ENCODE measurements around the gene TMEM132E.

TMEM132E gene

DNA sequence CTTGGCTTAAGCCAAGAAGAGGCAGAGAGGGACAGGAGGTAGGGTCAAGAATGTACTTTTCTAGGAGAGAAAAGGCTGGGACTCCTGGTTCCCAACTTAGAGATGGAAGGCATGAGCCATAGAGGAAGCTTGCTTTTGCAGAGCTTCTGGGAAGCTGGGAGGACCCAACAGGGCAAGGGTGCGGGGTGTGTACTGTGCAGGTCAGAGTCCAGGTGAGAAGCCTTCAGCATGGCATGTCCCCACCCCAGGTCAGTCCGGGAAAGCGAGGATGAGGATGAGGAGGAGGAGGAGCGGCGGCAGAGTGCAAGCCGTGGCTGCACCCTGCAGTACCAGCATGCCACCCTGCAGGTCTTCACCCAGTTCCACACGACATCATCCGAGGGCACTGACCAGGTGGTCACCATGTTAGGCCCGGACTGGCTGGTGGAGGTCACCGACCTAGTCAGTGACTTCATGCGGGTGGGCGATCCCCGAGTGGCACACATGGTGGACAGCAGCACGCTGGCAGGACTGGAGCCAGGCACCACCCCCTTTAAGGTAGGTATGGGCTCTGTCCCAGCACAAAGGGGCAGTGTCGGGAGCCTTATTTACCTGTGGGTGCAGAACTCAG lies 55.3 kb downstream of the TMEM132E start:
- no peak for DNase-seq (ENCODE audit: low spot score)

DNA sequence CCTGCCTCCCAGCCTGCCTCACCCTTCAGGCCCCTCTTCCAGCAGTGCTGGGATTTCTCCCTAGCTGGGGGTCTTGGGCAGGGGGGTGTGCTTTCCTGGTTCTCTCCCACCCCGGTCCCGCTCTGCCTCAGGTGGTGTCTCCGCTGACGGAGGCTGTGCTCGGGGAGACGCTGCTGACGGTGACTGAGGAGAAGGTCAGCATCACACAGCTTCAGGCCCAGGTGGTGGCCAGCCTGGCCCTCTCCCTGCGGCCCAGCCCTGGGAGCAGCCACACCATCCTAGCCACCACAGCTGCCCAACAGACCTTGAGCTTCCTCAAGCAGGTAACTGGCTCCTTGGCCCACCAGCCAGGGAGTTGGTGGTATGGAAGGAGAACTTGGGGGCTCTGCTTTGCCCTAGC lies 56.5 kb downstream of the TMEM132E start:
- DNase-seq (ENCODE audit: low spot score): no peak

DNA sequence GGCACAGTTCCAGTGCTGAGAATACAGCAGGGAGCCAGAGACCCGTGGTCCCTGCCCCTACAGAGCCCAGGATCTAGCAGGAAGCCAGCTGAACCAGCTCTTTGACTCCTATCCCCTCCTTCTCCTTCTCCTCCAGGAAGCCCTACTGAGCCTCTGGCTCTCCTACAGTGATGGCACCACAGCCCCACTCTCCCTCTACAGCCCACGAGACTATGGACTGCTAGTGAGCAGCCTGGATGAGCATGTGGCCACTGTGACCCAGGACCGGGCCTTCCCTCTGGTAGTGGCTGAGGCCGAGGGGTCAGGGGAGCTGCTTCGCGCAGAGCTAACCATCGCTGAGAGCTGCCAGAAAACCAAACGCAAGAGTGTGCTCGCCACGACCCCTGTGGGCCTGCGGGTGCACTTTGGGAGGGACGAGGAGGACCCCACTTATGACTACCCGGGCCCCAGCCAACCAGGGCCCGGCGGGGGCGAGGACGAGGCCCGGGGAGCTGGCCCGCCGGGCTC lies 57.7 kb downstream of the TMEM132E start:
- no peak for DNase-seq (ENCODE audit: low spot score)

GRCh38 chr17:34637548-34638525 lies 58.5 kb downstream of the TMEM132E start:
- DNase-seq (ENCODE audit: low spot score): peak; percentile 71

- no peak for DNase-seq (ENCODE audit: low spot score)
These were observed 59.3 kb downstream of the TMEM132E start for GRCh38 chr17:34638526-34639260.

DNA sequence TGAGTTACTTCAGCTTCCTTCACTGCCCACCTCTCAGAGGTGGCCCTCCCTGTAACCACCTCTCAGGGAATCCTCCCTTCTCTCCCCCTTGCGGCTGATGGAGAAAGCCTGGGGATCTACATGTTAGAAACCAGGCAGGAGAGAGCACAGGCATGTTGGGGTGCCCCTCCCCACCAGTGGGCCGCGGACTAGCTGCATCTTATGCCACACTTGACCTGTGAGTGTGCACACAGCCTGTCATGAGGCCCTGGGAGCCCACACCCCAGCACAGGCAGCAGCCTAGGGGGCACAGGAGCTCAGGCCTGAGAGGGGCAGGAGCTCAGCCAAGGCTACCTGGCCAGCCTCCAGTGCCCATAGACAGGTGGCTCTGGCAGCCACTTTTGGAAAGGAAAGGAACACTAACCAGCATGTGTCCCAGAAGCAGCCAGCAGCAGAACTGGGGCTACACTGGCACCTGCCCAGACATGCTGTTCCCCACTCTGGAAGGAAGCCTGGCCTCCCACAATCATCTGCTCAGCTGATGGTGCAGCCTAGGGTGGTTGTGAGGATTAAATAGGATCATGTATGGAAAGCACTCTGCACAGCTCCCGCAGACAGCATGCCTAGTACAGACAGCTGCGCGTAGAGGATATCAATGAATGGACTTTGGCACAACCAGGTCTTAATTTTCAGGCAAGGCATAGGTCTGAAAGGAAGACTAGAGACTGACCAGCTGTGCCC lies 60.5 kb downstream of the TMEM132E start:
- no peak for DNase-seq (ENCODE audit: low spot score)

GRCh38 chr17:34641368-34641767 lies 62.0 kb downstream of the TMEM132E start:
- DNase-seq (ENCODE audit: low spot score): no peak

DNA sequence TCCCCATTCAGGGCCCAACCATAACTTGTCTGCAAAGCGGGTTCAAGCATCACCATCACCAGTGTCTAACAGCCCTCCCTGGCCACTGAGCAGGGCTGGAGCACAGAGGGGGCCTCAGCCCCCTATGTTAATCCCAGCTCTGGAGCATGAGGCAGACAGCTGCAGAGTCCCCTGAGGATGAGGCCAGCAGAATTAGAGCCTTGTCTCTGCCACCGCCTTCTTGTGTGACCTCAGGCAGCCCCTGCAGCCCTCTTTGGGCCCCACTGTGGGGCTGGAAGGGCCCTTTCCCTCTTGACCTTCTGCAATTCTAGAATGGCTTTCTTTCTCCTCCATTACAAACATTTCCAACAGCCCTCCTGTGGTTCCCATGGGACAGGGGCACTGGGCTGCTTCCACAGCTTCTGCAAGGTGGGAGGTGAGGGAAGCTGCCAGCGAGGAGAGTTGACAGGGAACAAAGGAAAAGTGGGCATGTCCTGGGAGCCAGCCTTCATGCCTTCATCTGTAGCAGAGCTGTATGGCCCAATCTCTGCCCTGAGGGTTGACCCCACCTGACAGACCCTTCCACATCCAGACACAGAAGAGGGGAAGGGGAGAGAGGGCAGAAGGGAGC lies 65.7 kb downstream of the TMEM132E start:
- no peak for DNase-seq (ENCODE audit: low spot score)

- no peak for DNase-seq (ENCODE audit: low spot score)
These were observed 66.2 kb downstream of the TMEM132E start for GRCh38 chr17:34645594-34645993.

DNA sequence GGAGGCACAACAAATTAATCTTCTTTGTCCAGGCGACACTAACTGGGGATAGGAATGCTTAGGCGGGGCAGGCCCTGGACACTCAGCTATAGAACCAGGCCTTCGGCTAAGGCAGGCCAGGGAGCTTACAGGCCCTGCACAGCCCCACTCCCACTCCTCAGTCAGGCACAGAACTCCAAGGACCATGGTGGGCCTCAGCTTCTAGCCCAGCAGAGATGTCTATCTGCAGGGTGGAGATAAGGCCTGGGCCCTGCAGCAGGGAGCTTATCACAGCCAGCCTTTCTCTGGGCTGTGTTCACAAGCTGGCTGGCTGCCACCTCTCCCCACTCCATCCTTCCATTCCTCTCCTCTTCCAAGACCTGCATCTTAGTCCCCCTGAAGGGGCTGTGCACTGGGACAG lies 68.1 kb downstream of the TMEM132E start:
- DNase-seq (ENCODE audit: low spot score): no peak

GRCh38 chr17:34650051-34650750 lies 70.8 kb downstream of the TMEM132E start:
- no peak for DNase-seq (ENCODE audit: low spot score)

DNA sequence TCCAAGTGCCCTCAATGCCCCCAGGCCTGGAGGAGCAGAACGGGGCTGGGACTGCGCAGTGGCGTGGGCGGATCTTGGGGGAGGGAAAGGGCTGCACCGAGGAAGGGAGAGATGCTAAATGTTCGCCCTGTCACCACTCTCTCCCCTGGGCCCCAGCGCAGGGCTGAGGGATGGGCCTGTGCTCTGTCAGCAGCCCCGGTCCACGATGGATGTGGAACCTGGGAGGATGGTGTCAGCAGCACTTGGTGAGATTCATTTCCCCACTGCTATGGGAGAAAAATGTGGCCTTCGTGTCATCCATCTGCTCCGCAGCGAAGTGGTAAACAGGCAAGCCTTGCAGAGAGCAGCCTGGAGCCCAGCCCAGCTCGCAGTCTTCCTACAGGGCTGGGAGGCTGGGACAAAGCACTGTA lies 72.0 kb downstream of the TMEM132E start:
- no peak for DNase-seq (ENCODE audit: low spot score)

- no peak for DNase-seq (ENCODE audit: low spot score)
These were observed 72.7 kb downstream of the TMEM132E start for GRCh38 chr17:34652021-34652555.

DNA sequence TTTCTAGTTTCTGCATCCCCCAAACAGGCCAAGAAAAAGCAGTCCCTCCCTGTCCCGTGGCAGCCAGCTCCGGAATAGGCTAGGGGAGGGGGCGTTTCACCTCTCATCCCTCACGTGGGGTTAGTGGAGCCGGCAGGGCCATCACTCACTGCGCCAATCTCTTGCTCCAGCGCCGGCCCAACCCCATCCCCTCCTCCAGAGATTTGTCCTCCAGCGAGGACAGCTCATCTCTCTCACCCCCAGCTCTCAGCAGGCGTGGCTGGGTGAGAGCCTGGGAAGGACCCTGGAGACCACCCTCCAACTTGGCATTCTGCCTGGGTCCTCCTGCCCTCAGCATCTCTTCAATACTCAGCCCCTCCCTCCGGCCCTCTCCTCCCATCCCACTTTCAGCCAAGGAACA lies 74.1 kb downstream of the TMEM132E start:
- DNase-seq (ENCODE audit: low spot score): no peak

- no peak for DNase-seq (ENCODE audit: low spot score)
These were observed 75.0 kb downstream of the TMEM132E start for GRCh38 chr17:34654276-34654880.

DNA sequence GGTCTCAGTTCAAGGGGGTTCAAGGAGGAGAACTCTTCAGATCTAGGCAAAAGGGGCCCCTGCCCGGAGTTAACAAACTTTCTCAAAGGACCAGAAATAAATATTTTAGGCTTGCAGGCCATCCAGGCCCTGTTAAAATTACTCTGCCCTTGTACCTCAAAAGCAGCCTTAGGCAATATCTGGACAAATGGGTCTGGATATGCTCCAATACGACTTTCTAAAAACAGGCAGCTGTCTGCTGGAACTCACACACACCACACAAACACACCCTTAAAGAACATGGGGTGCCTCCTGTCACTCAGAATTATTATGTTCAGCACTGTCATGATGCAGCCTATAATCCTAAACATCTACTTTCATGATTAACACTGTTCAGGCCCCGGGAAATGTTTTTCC lies 75.5 kb downstream of the TMEM132E start:
- no peak for DNase-seq (ENCODE audit: low spot score)

DNA sequence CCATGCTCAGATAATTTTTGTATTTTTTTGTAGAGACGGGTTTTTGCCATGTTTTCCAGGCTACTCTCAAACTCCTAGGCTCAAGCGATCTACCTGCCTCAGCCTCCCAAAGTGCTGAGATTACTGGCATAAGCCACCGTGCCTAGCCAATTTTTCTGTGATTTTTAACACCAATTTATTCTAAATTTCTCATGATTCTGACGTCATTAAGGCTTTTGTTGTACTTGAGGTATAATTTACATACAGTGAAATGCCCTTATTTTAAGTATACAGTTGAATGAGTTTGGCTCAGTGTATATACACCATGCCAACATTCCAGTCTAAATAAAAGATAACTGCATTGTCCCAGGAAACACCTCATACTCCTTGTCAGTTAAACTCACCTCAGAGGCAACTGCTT lies 77.4 kb downstream of the TMEM132E start:
- DNase-seq (ENCODE audit: low spot score): no peak

- no peak for DNase-seq (ENCODE audit: low spot score)
These were observed 79.6 kb downstream of the TMEM132E start for GRCh38 chr17:34658811-34659560.

DNA sequence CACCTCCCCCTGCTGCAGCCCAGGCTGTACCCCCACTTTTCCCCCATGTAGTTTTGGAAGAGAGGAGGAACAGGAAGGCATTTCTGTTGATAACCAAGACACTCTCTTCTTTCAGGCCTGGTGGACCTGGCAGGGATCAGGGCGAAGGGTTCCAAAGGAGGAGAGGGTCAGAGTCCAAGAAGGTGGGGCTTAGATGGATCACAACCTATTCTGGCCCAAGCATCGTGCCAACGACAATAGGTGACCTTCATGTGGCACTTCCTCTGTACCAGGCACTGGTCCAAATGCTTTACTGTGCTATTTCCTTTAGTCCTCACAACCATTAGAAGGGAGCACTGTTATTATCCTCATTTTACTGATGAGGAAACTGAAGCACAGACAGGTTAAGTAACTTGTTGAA lies 84.3 kb downstream of the TMEM132E start:
- no peak for DNase-seq (ENCODE audit: low spot score)

Data from pons (tissue), 1 donor.